GM12878 (cell line): ENCODE data around the gene TMEM192. TPM values are rescaled to one million over a fixed set of nuclear protein-coding genes. Genes with fewer than 3 reads are reported as not detected.

ENCODE experiments used
- BCL11A ChIP-seq: IDR thresholded peaks from 2 replicates; pipeline ENCODE4 v1.6.1; 2011; ENCODE audit warnings: low read depth, low read length
- KDM1A ChIP-seq: fragments of 200-600 bp; sonication (generic); IDR thresholded peaks from 2 replicates; pipeline ENCODE4 v1.6.1; 2016; ENCODE audit warnings: borderline replicate concordance
- NR2F1 ChIP-seq: fragments of 450-650 bp; conservative IDR thresholded peaks from 2 replicates; pipeline ENCODE4 v1.6.1; 2017; ENCODE audit warnings: mild to moderate bottlenecking
- POLR2AphosphoS5 ChIP-seq: IDR thresholded peaks from 2 replicates; pipeline ENCODE4 v1.6.1; 2011; ENCODE audit warnings: mild to moderate bottlenecking, low read length, inconsistent platforms
- RCOR1 ChIP-seq: conservative IDR thresholded peaks from 2 replicates; pipeline ENCODE4 v1.6.1; 2012; ENCODE audit warnings: low read depth, low read length, improper control_type of control experiment
- RUNX3 ChIP-seq: IDR thresholded peaks from 2 replicates; pipeline ENCODE4 v1.6.1; 2012; ENCODE audit warnings: low read length, inconsistent platforms
- ZBTB40 ChIP-seq: fragments of 450-650 bp; IDR thresholded peaks from 2 replicates; pipeline ENCODE4 v1.6.1; 2016; ENCODE audit warnings: mild to moderate bottlenecking, moderate library complexity, borderline replicate concordance
- ZNF687 ChIP-seq: fragments of 450-650 bp; IDR thresholded peaks from 2 replicates; pipeline ENCODE4 v1.6.1; 2017; ENCODE audit warnings: mild to moderate bottlenecking, moderate library complexity
- polyA plus RNA-seq, 11 experiments: library from polyadenylated mRNA; depleted of rRNA in 4 of 11; unstranded in 6 of 11; stranded (reverse) in 5 of 11; fragments of >200 nt; fragmentation: Nextera tagmentation in 4 of 11; fragmentation: Illumina TruSeq in 1 of 11; extraction: Ambion mirVana in 4 of 11; extraction: Trizol in 1 of 11; gene quantifications; 1 replicate in 1 of 11; 2 replicates in 10 of 11; pipeline versions ENCODE4 v1.2.1 to v1.2.3, GENCODE V29; 2011 to 2016; ENCODE audit warnings: inconsistent platforms in 2 of 11, missing spikeins in 2 of 11, low read depth in 1 of 11
- total RNA-seq, 4 experiments: library from RNA; depleted of rRNA in 3 of 4; stranded (reverse); fragments of >200 nt in 3 of 4; fragmentation: Illumina TruSeq in 1 of 4; extraction: Trizol in 1 of 4; gene quantifications; 2 replicates each; pipeline versions ENCODE4 v1.2.1 to v1.2.3, GENCODE V29; 2013 to 2021

Gene TMEM192
- total and polyA plus RNA-seq, 10 of the 15 experiments (the other 5 are each of a cell fraction or from before 2014, with no cell fraction given), result 1.8 to 16.0 (median 10.0) TPM

GRCh38 chr4:165111906-165112367, 723 bp downstream of the TMEM192 start (continued):
- TF ChIP-seq ZBTB40, result peak; percentile 83; the same call in 1 of the 2 replicates
- TF ChIP-seq NR2F1, result no peak
- TF ChIP-seq RCOR1, result no peak
- TF ChIP-seq KDM1A, result no peak
- no peak for TF ChIP-seq RUNX3
- TF ChIP-seq ZNF687, result no peak
- peak; percentile 56; the same call in 1 of the 2 replicates for TF ChIP-seq POLR2AphosphoS5
- no peak for TF ChIP-seq BCL11A
